Activated B cell treated with CpG ODN at 0.5 μM for 24 hours (primary cell): Measurements from ENCODE around the gene KCNQ1. TPM values are rescaled to one million over a fixed set of nuclear protein-coding genes. Genes with fewer than 3 reads are reported as not detected.

ENCODE experiments used
- ATAC-seq: fragments of 200-7000 bp; cut with Tn5 transposase; one replicate; pipeline ENCODE4 v1.10.0; 2021; ENCODE audit warnings: low read depth, mild to moderate bottlenecking, moderate library complexity
- CTCF ChIA-PET: fragments of 350-600 bp; sonication (Branson Sonifier 250); formaldehyde crosslinking; loops from one replicate; lab custom pipeline; 2021; ENCODE audit warnings: antibody characterized with exemption; lab: Charles Lee
- POLR2A ChIA-PET: fragments of 350-600 bp; sonication (Branson Sonifier 250); formaldehyde crosslinking; loops from one replicate; lab custom pipeline; 2021; ENCODE audit warnings: antibody characterized with exemption; lab: Charles Lee
- DNase-seq: peaks from one replicate; pipeline ENCODE4 v3.0.0; 2022
- H3K27ac Mint-ChIP-seq: one replicate; pipeline ENCODE4 v1.8.0; 2020; ENCODE audit warnings: mixed read lengths
- H3K27me3 Mint-ChIP-seq: one replicate; pipeline ENCODE4 v1.8.0; 2021; ENCODE audit warnings: mixed read lengths
- H3K36me3 Mint-ChIP-seq: one replicate; pipeline ENCODE4 v1.8.0; 2021; ENCODE audit warnings: low read depth, mixed read lengths
- H3K4me1 Mint-ChIP-seq: one replicate; pipeline ENCODE4 v1.8.0; 2021; ENCODE audit warnings: mixed read lengths
- H3K4me3 Mint-ChIP-seq: one replicate; pipeline ENCODE4 v1.8.0; 2020; ENCODE audit warnings: mild to moderate bottlenecking, mixed read lengths
- H3K9me3 Mint-ChIP-seq: one replicate; pipeline ENCODE4 v1.8.0; 2020; ENCODE audit warnings: mixed read lengths
- CTCF ChIP-seq: fragments of 200-600 bp; IDR thresholded peaks from one replicate; pipeline ENCODE4 v1.8.0; 2022; ENCODE audit warnings: antibody characterized with exemption, mild to moderate bottlenecking
- intact Hi-C: fragments of 100-400 bp; cut with micrococcal nuclease; formaldehyde crosslinking; loops from one replicate; pipeline ENCODE4 v1.15.1; 2024
- total RNA-seq: library from RNA; stranded (reverse); gene quantifications from 2 replicates; pipeline ENCODE4 v1.2.3, GENCODE V29; 2022

Gene KCNQ1
- total RNA-seq, 1 donor from 2014 or later, result 6.5 TPM

GRCh38 chr11:2561696-2562581 is 117.1 kb downstream of the KCNQ1 start:
- ATAC-seq (no peak), DNase-seq (no peak)
- H3K4me1 Mint-ChIP-seq, result peaks cover 22% of the 10 kb centered on the region
- intact Hi-C loops, result no loop called here
- no peak for TF ChIP-seq CTCF
- H3K9me3 Mint-ChIP-seq, result no peaks in the 10 kb centered on the region
- POLR2A ChIA-PET, result interaction anchor here (0.5 kb wide), 1 partner anchor 1117 kb away, joined by 4 read pairs; no protein-coding TSS in a partner anchor
- H3K27me3 Mint-ChIP-seq, result no peaks in the 10 kb centered on the region
- CTCF ChIA-PET, result no interaction called here
- H3K27ac Mint-ChIP-seq, result no peak overlapping the region
- peaks cover 3% of the 10 kb centered on the region for H3K36me3 Mint-ChIP-seq
- no peak overlapping the region for H3K4me3 Mint-ChIP-seq

GRCh38 chr11:2562890-2563212 is 118.0 kb downstream of the KCNQ1 start:
- Mint-ChIP-seq H3K36me3 (peaks cover 3% of the 10 kb centered on the region), H3K9me3 (no peaks in the 10 kb centered on the region), H3K4me1 (peaks cover 21% of the 10 kb centered on the region), H3K4me3 (no peak overlapping the region), H3K27ac (no peak overlapping the region), H3K27me3 (no peaks in the 10 kb centered on the region)
- ATAC-seq (no peak), DNase-seq (no peak)
- intact Hi-C loops, result no loop called here
- TF ChIP-seq CTCF, result no peak
- ChIA-PET POLR2A (interaction anchor here (0.5 kb wide), 1 partner anchor 1116 kb away, joined by 4 read pairs; no protein-coding TSS in a partner anchor), CTCF (no interaction called here)

- no peak for DNase-seq
These were observed 118.6 kb downstream of the KCNQ1 start for GRCh38 chr11:2563213-2564007.

GRCh38 chr11:2564008-2564530 is 119.3 kb downstream of the KCNQ1 start:
- peaks cover 3% of the 10 kb centered on the region for H3K36me3 Mint-ChIP-seq
- no peak overlapping the region for H3K27ac Mint-ChIP-seq
- intact Hi-C loops, result no loop called here
- CTCF ChIA-PET, result no interaction called here
- no peak for TF ChIP-seq CTCF
- ATAC-seq, result no peak
- no peak for DNase-seq
- H3K4me3 Mint-ChIP-seq, result no peak overlapping the region
- H3K4me1 Mint-ChIP-seq, result peaks cover 11% of the 10 kb centered on the region
- no peaks in the 10 kb centered on the region for H3K9me3 Mint-ChIP-seq
- no peaks in the 10 kb centered on the region for H3K27me3 Mint-ChIP-seq
- POLR2A ChIA-PET, result no interaction called here

More at GRCh38 chr11:2563213-2564007, 118.6 kb downstream of the KCNQ1 start:
- intact Hi-C loops, result no loop called here
- H3K36me3 Mint-ChIP-seq, result peaks cover 3% of the 10 kb centered on the region
- TF ChIP-seq CTCF, result no peak
- ChIA-PET POLR2A (no interaction called here), CTCF (no interaction called here)
- no peak overlapping the region for H3K27ac Mint-ChIP-seq
- no peaks in the 10 kb centered on the region for H3K27me3 Mint-ChIP-seq
- ATAC-seq, result no peak
- peaks cover 17% of the 10 kb centered on the region for H3K4me1 Mint-ChIP-seq
- H3K9me3 Mint-ChIP-seq, result no peaks in the 10 kb centered on the region
- H3K4me3 Mint-ChIP-seq, result no peak overlapping the region
